HepG2 (cell line): ENCODE measurements around the gene RAPGEF6. TPM values are rescaled to one million over a fixed set of nuclear protein-coding genes. Genes with fewer than 3 reads are reported as not detected.

Source experiments
- ATAC-seq: fragments of 200-7000 bp; cut with Tn5 transposase; 3 replicates; pipeline ENCODE4 v1.9.1; 2020; ENCODE audit warnings: mild to moderate bottlenecking, moderate library complexity
- BruUV-seq: library from RNA; stranded (reverse); fragments of 400-500 nt; replicated peaks from 2 replicates; lab custom pipeline; 2021; lab: Mats Ljungman, UMichigan
- CTCF ChIA-PET: fragments of 300-600 bp; formaldehyde crosslinking; extraction: SDS; loops from one replicate; lab custom pipeline; 2021; ENCODE audit warnings: low total read pairs, inconsistent platforms, low intra/inter-chr PET ratio; lab: Yijun Ruan, JAX
- POLR2A ChIA-PET: fragments of 350-600 bp; sonication (Branson Sonifier 250); formaldehyde crosslinking; loops from one replicate; lab custom pipeline; 2020; ENCODE audit warnings: antibody characterized with exemption, inconsistent platforms; lab: Yijun Ruan, JAX
- DNase-seq: peaks from one replicate; pipeline ENCODE4 v3.0.0-alpha.2; 2015; ENCODE audit warnings: low spot score
- FAIRE-seq: peaks from 3 replicates; lab custom pipeline; 2011; peaks lifted over from hg19 to GRCh38; lab: Jason Lieb, UNC
- H2AFZ ChIP-seq: one replicate; pipeline ENCODE4 v1.6.1; 2011; ENCODE audit warnings: low read length, inconsistent platforms
- H3K27ac ChIP-seq: fragments of 300-600 bp; 3 replicates; pipeline ENCODE4 v1.8.0; 2011; ENCODE audit warnings: mixed run types, mild to moderate bottlenecking, mixed read lengths, low read length, inconsistent platforms; ENCODE audit not compliant: insufficient read depth; ENCODE audit errors: extremely low read length
- H3K27me3 ChIP-seq, 2 experiments: fragments of 200-600 bp in 1 of 2; 2 replicates in 1 of 2; 3 replicates in 1 of 2; pipeline versions ENCODE4 v1.6.0 to v1.8.0; 2011; ENCODE audit warnings: low read length in 2 of 2, mild to moderate bottlenecking in 2 of 2, moderate library complexity in 2 of 2, inconsistent platforms in 1 of 2; ENCODE audit not compliant: insufficient read depth in 2 of 2, control insufficient read depth in 1 of 2
- H3K36me3 ChIP-seq, 2 experiments: fragments of 200-600 bp in 1 of 2; replicated peaks in 1 of 2; 2 replicates in 1 of 2; 3 replicates in 1 of 2; pipeline versions ENCODE4 v1.5.1 to v1.8.0; 2011; ENCODE audit warnings: low read length in 2 of 2, inconsistent platforms in 1 of 2; ENCODE audit not compliant: insufficient read depth in 2 of 2, control insufficient read depth in 1 of 2
- H3K4me1 ChIP-seq: 2 replicates; pipeline ENCODE4 v1.5.1; 2012; ENCODE audit warnings: low read length, inconsistent platforms; ENCODE audit not compliant: insufficient read depth
- H3K4me2 ChIP-seq: 2 replicates; pipeline ENCODE4 v1.6.0; 2011; ENCODE audit warnings: low read depth, low read length, inconsistent platforms
- H3K4me3 ChIP-seq, 3 experiments: fragments of 200-600 bp in 1 of 3; sonication (generic), shearing (Covaris generic) in 1 of 3; replicated peaks in 1 of 3; 2 replicates each; pipeline ENCODE4 v1.5.1; 2011 to 2016; ENCODE audit warnings: low read length in 3 of 3, inconsistent platforms in 2 of 3, low read depth in 2 of 3, mild to moderate bottlenecking in 2 of 3, control low read depth in 1 of 3, mixed read lengths in 1 of 3; ENCODE audit not compliant: insufficient read depth in 1 of 3
- H3K79me2 ChIP-seq: one replicate; pipeline ENCODE4 v1.6.1; 2011; ENCODE audit warnings: low read length, inconsistent platforms; ENCODE audit not compliant: insufficient read depth
- H3K9ac ChIP-seq: 2 replicates; pipeline ENCODE4 v1.6.0; 2011; ENCODE audit warnings: mild to moderate bottlenecking, low read depth, low read length, inconsistent platforms; ENCODE audit not compliant: insufficient read depth
- H3K9me3 ChIP-seq: 2 replicates; pipeline ENCODE4 v1.5.1; 2012; ENCODE audit warnings: mild to moderate bottlenecking, low read length
- H4K20me1 ChIP-seq: 2 replicates; pipeline ENCODE4 v1.6.0; 2011; ENCODE audit warnings: inconsistent platforms, mild to moderate bottlenecking, low read length, moderate library complexity; ENCODE audit not compliant: insufficient read depth
- BCL3 ChIP-seq: sonication (generic); formaldehyde crosslinking; IDR thresholded peaks from 2 replicates; pipeline ENCODE4 v1.5.1; 2020; ENCODE audit warnings: mild to moderate bottlenecking, missing genetic modification reagents, moderate library complexity
- FOXC1 ChIP-seq: sonication (generic); formaldehyde crosslinking; IDR thresholded peaks from 2 replicates; pipeline ENCODE4 v1.8.0; 2022; ENCODE audit warnings: mild to moderate bottlenecking, missing genetic modification reagents, borderline replicate concordance
- GTF3A ChIP-seq: sonication (generic); formaldehyde crosslinking; conservative IDR thresholded peaks from 2 replicates; pipeline ENCODE4 v1.4.0; 2020; ENCODE audit warnings: mild to moderate bottlenecking, missing genetic modification reagents
- NKX3-1 ChIP-seq: sonication (generic); formaldehyde crosslinking; IDR thresholded peaks from 2 replicates; pipeline ENCODE4 v1.5.0; 2020; ENCODE audit warnings: missing genetic modification reagents
- XRCC5 ChIP-seq: fragments of 200-400 bp; formaldehyde crosslinking; optimal IDR thresholded peaks from 2 replicates; pipeline ENCODE3; 2017; ENCODE audit warnings: mild to moderate bottlenecking, low read length
- ZKSCAN1 ChIP-seq: fragments of 150-350 bp; IDR thresholded peaks from 2 replicates; pipeline ENCODE4 v1.6.1; 2014; ENCODE audit warnings: low read length
- ZNF33A ChIP-seq: sonication (generic); formaldehyde crosslinking; IDR thresholded peaks from 2 replicates; pipeline ENCODE4 v1.5.1; 2020; ENCODE audit warnings: missing genetic modification reagents, mild to moderate bottlenecking, moderate library complexity, borderline replicate concordance
- ZNF350 ChIP-seq: sonication (generic); formaldehyde crosslinking; IDR thresholded peaks from 2 replicates; pipeline ENCODE4 v1.4.0; 2020; ENCODE audit warnings: mild to moderate bottlenecking, low read depth, missing genetic modification reagents, borderline replicate concordance
- ZNF572 ChIP-seq: sonication (generic); formaldehyde crosslinking; IDR thresholded peaks from 2 replicates; pipeline ENCODE4 v1.5.1; 2020; ENCODE audit warnings: mild to moderate bottlenecking, missing genetic modification reagents
- ZNF598 ChIP-seq: sonication (generic); formaldehyde crosslinking; IDR thresholded peaks from 2 replicates; pipeline ENCODE4 v1.5.1; 2020; ENCODE audit warnings: mild to moderate bottlenecking, missing genetic modification reagents, borderline replicate concordance
- ZNF687 ChIP-seq: sonication (generic); formaldehyde crosslinking; IDR thresholded peaks from 2 replicates; pipeline ENCODE4 v1.5.1; 2020; ENCODE audit warnings: mild to moderate bottlenecking, missing genetic modification reagents, moderate library complexity
- ZNF691 ChIP-seq: sonication (generic); formaldehyde crosslinking; IDR thresholded peaks from 2 replicates; pipeline ENCODE4 v1.4.0; 2020; ENCODE audit warnings: missing genetic modification reagents, low read depth, mild to moderate bottlenecking, borderline replicate concordance
- WGBS: methylation state at CpG from one replicate; pipeline ENCODE4 v1.1.6; 2017; ENCODE audit warnings: low lambda C conversion rate; 5-methylcytosine and 5-hydroxymethylcytosine counted together
- in situ Hi-C: cut with HindIII; loops from 2 replicates; pipeline ENCODE4 v1.10.0; 2017; ENCODE audit warnings: low pct_unique_long_range_greater_than_20kb; ENCODE audit not compliant: extremely low pct_ligation_motif_present
- intact Hi-C: fragments of 100-400 bp; cut with micrococcal nuclease; formaldehyde crosslinking; loops from one replicate; pipeline ENCODE4 v1.10.0; 2022; ENCODE audit not compliant: unreplicated experiment
- polyA plus RNA-seq, 8 experiments: library from polyadenylated mRNA; depleted of rRNA in 3 of 8; stranded (reverse) in 7 of 8; unstranded in 1 of 8; fragments of >200 nt; fragmentation: Illumina TruSeq in 4 of 8; extraction: Trizol in 4 of 8; gene quantifications; 2 replicates each; pipeline versions ENCODE4 v1.2.1 to v1.2.3, GENCODE V29; 2011 to 2016; ENCODE audit warnings: low read depth in 4 of 8, missing spikeins in 1 of 8, mixed read lengths in 1 of 8; ENCODE audit not compliant: insufficient read depth in 1 of 8
- total RNA-seq, 5 experiments: library from RNA; depleted of rRNA; stranded (reverse); fragments of >200 nt; fragmentation: Illumina TruSeq; extraction: Trizol; gene quantifications; 2 replicates each; pipeline ENCODE4 v1.2.3, GENCODE V29; 2016; ENCODE audit warnings: low read depth in 1 of 5

RAPGEF6 gene
- total and polyA plus RNA-seq, 2 of the 13 experiments (the other 11 are each of a cell fraction or from before 2014, with no cell fraction given), result 7.7 to 24.6 TPM

GRCh38 chr5:131659841-131660240 is 24.8 kb upstream of the RAPGEF6 start:
- Histone ChIP-seq H3K9me3 (no peaks in the 10 kb centered on the region), H3K4me1 (peaks cover 21% of the 10 kb centered on the region), H3K27ac (no peak overlapping the region), H3K36me3 (peaks cover 17 to 50% of the 10 kb centered on the region in 2 experiments), H3K4me3 (no peak overlapping the region), H3K9ac (no peak overlapping the region), H3K27me3 (no peaks in the 10 kb centered on the region), H4K20me1 (no peaks in the 10 kb centered on the region), H2AFZ (no peak overlapping the region), H3K4me2 (no peak overlapping the region), H3K79me2 (no peaks in the 10 kb centered on the region)
- POLR2A ChIA-PET, result no interaction called here
- BruUV-seq, result no TSS peak
- 98% methylated on average over 8 of the region's 9 CpGs for WGBS
- DNase-seq (no peak), ATAC-seq (no peak), FAIRE-seq (no peak)
- TF ChIP-seq ZNF691 (CRISPR knock-in tag) (no peak), GTF3A (CRISPR knock-in tag) (no peak), ZNF350 (no peak), ZNF598 (CRISPR knock-in tag) (no peak), ZNF33A (CRISPR knock-in tag) (no peak), BCL3 (no peak), FOXC1 (CRISPR knock-in tag) (no peak), ZNF687 (CRISPR knock-in tag) (no peak), NKX3-1 (no peak), ZNF572 (no peak), ZKSCAN1 (no peak), XRCC5 (no peak)
- intact Hi-C loops (no loop called here), in situ Hi-C loops (no loop called here)
- CTCF ChIA-PET, result no interaction called here
